Stimulated activated naive CD8-positive, alpha-beta T cell treated with anti-CD3 and anti-CD28 coated beads, Interleukin-15, Interleukin-2, amounts not matched to agents 100 ng/mL and 50 ng/mL, for 24 hours (primary cell): ENCODE results near the gene ZMIZ1.

Source experiments
- H3K27ac Mint-ChIP-seq: one replicate; pipeline ENCODE4 v1.8.0; 2021; ENCODE audit warnings: mild to moderate bottlenecking, mixed read lengths
- H3K27me3 Mint-ChIP-seq: one replicate; pipeline ENCODE4 v1.8.0; 2021; ENCODE audit warnings: mixed read lengths
- H3K36me3 Mint-ChIP-seq: one replicate; pipeline ENCODE4 v1.8.0; 2021; ENCODE audit warnings: low read depth, mixed read lengths
- H3K4me1 Mint-ChIP-seq: one replicate; pipeline ENCODE4 v1.8.0; 2021; ENCODE audit warnings: low read depth, mixed read lengths
- H3K4me3 Mint-ChIP-seq: one replicate; pipeline ENCODE4 v1.8.0; 2021; ENCODE audit warnings: mild to moderate bottlenecking, mixed read lengths
- H3K9me3 Mint-ChIP-seq: one replicate; pipeline ENCODE4 v1.8.0; 2021; ENCODE audit warnings: mixed read lengths

Gene ZMIZ1

GRCh38 chr10:79063661-79064492 lies 4.9 kb upstream of the ZMIZ1 start:
- H3K9me3 Mint-ChIP-seq = no peaks in the 10 kb centered on the region
- no peak overlapping the region for H3K27ac Mint-ChIP-seq
- no peak overlapping the region for H3K4me3 Mint-ChIP-seq
- H3K36me3 Mint-ChIP-seq = no peaks in the 10 kb centered on the region
- H3K4me1 Mint-ChIP-seq = peaks cover 33% of the 10 kb centered on the region
- no peaks in the 10 kb centered on the region for H3K27me3 Mint-ChIP-seq

- Mint-ChIP-seq H3K27ac (no peak overlapping the region), H3K27me3 (no peaks in the 10 kb centered on the region), H3K4me3 (no peak overlapping the region)
Observed at GRCh38 chr10:79065091-79065551, 3.6 kb upstream of the ZMIZ1 start.

GRCh38 chr10:79065853-79066252 lies 2.9 kb upstream of the ZMIZ1 start:
- H3K9me3 Mint-ChIP-seq = no peaks in the 10 kb centered on the region
- H3K4me3 Mint-ChIP-seq = peak overlapping the region; percentile 10
- no peaks in the 10 kb centered on the region for H3K36me3 Mint-ChIP-seq

More at GRCh38 chr10:79065091-79065551, 3.6 kb upstream of the ZMIZ1 start:
- H3K36me3 Mint-ChIP-seq = no peaks in the 10 kb centered on the region
- H3K9me3 Mint-ChIP-seq = no peaks in the 10 kb centered on the region
- peaks cover 33% of the 10 kb centered on the region for H3K4me1 Mint-ChIP-seq

GRCh38 chr10:79066411-79067240 lies 2.1 kb upstream of the ZMIZ1 start:
- H3K27me3 Mint-ChIP-seq = peaks cover 3% of the 10 kb centered on the region
- H3K27ac Mint-ChIP-seq = no peak overlapping the region
- H3K9me3 Mint-ChIP-seq = no peaks in the 10 kb centered on the region
- peak overlapping the region; percentile 43 for H3K4me3 Mint-ChIP-seq
- peaks cover 41% of the 10 kb centered on the region for H3K4me1 Mint-ChIP-seq
- no peaks in the 10 kb centered on the region for H3K36me3 Mint-ChIP-seq

More at GRCh38 chr10:79065853-79066252, 2.9 kb upstream of the ZMIZ1 start:
- peaks cover 33% of the 10 kb centered on the region for H3K4me1 Mint-ChIP-seq
- H3K27ac Mint-ChIP-seq = no peak overlapping the region
- no peaks in the 10 kb centered on the region for H3K27me3 Mint-ChIP-seq

GRCh38 chr10:79067241-79068202 lies 1.2 kb upstream of the ZMIZ1 start:
- Mint-ChIP-seq H3K27ac (peak overlapping the region; percentile 53), H3K36me3 (no peaks in the 10 kb centered on the region), H3K4me1 (peaks cover 47% of the 10 kb centered on the region), H3K27me3 (peaks cover 3% of the 10 kb centered on the region), H3K9me3 (no peaks in the 10 kb centered on the region), H3K4me3 (peak overlapping the region; percentile 81)

- Mint-ChIP-seq H3K36me3 (no peaks in the 10 kb centered on the region), H3K4me3 (peak overlapping the region; percentile 81), H3K27ac (no peak overlapping the region), H3K9me3 (no peaks in the 10 kb centered on the region), H3K27me3 (peaks cover 3% of the 10 kb centered on the region), H3K4me1 (peaks cover 43% of the 10 kb centered on the region)
Observed at GRCh38 chr10:79068203-79068561, 584 bp upstream of the ZMIZ1 start.

- Mint-ChIP-seq H3K4me1 (peaks cover 31% of the 10 kb centered on the region), H3K9me3 (no peaks in the 10 kb centered on the region), H3K36me3 (no peaks in the 10 kb centered on the region), H3K4me3 (peak overlapping the region; percentile 89), H3K27me3 (peaks cover 3% of the 10 kb centered on the region), H3K27ac (peak overlapping the region; percentile 78)
Observed at GRCh38 chr10:79069325-79070080, 737 bp downstream of the ZMIZ1 start.

GRCh38 chr10:79070081-79070605 lies 1.4 kb downstream of the ZMIZ1 start:
- no peaks in the 10 kb centered on the region for H3K9me3 Mint-ChIP-seq
- H3K4me3 Mint-ChIP-seq = peak overlapping the region; percentile 89
- peaks cover 27% of the 10 kb centered on the region for H3K4me1 Mint-ChIP-seq
- H3K36me3 Mint-ChIP-seq = no peaks in the 10 kb centered on the region
- peak overlapping the region; percentile 63 for H3K27ac Mint-ChIP-seq
- H3K27me3 Mint-ChIP-seq = peaks cover 3% of the 10 kb centered on the region

GRCh38 chr10:79070606-79071395 lies 2.0 kb downstream of the ZMIZ1 start:
- H3K27ac Mint-ChIP-seq = peak overlapping the region; percentile 63
- H3K36me3 Mint-ChIP-seq = no peaks in the 10 kb centered on the region
- peaks cover 25% of the 10 kb centered on the region for H3K4me1 Mint-ChIP-seq
- H3K4me3 Mint-ChIP-seq = peak overlapping the region; percentile 74
- H3K9me3 Mint-ChIP-seq = no peaks in the 10 kb centered on the region
- H3K27me3 Mint-ChIP-seq = peaks cover 3% of the 10 kb centered on the region

- no peaks in the 10 kb centered on the region for H3K36me3 Mint-ChIP-seq
- peak overlapping the region; percentile 74 for H3K4me3 Mint-ChIP-seq
- no peak overlapping the region for H3K27ac Mint-ChIP-seq
- peaks cover 31% of the 10 kb centered on the region for H3K4me1 Mint-ChIP-seq
- peaks cover 3% of the 10 kb centered on the region for H3K27me3 Mint-ChIP-seq
- H3K9me3 Mint-ChIP-seq = no peaks in the 10 kb centered on the region
Observed at GRCh38 chr10:79071396-79071923, 2.7 kb downstream of the ZMIZ1 start.

GRCh38 chr10:79072041-79072441 lies 3.3 kb downstream of the ZMIZ1 start:
- Mint-ChIP-seq H3K27me3 (peaks cover 3% of the 10 kb centered on the region), H3K4me3 (no peak overlapping the region), H3K4me1 (peaks cover 32% of the 10 kb centered on the region), H3K36me3 (no peaks in the 10 kb centered on the region), H3K9me3 (no peaks in the 10 kb centered on the region), H3K27ac (no peak overlapping the region)

- Mint-ChIP-seq H3K27me3 (peaks cover 3% of the 10 kb centered on the region), H3K4me1 (peaks cover 30% of the 10 kb centered on the region), H3K36me3 (no peaks in the 10 kb centered on the region), H3K4me3 (no peak overlapping the region), H3K9me3 (no peaks in the 10 kb centered on the region), H3K27ac (no peak overlapping the region)
Observed at GRCh38 chr10:79072994-79073645, 4.4 kb downstream of the ZMIZ1 start.
